GM12878 (cell line): ENCODE results near the gene FBXO33. TPM values are rescaled to one million over a fixed set of nuclear protein-coding genes. Genes with fewer than 3 reads are reported as not detected.

Source experiments
- ATAC-seq: fragments of 200-7000 bp; cut with Tn5 transposase; 3 replicates; pipeline ENCODE4 v1.9.1; 2020; ENCODE audit warnings: mild to moderate bottlenecking, moderate library complexity
- BruUV-seq: library from RNA; stranded (reverse); fragments of 400-500 nt; replicated peaks from 2 replicates; lab custom pipeline; 2021; lab: Mats Ljungman, UMichigan
- CTCF ChIA-PET: fragments of 300-600 bp; sonication (Branson Sonifier 250); formaldehyde crosslinking; extraction: SDS; loops from one replicate; lab custom pipeline; 2021; ENCODE audit warnings: inconsistent platforms; lab: Yijun Ruan, JAX
- POLR2A ChIA-PET: fragments of 350-600 bp; formaldehyde crosslinking; extraction: SDS; loops from one replicate; lab custom pipeline; 2021; ENCODE audit warnings: inconsistent platforms; lab: Charles Lee
- RAD21 ChIA-PET: fragments of 300-600 bp; sonication (Branson Sonifier 250); formaldehyde crosslinking; loops from one replicate; lab custom pipeline; 2023; ENCODE audit warnings: antibody characterized with exemption; ENCODE audit not compliant: unreplicated experiment; lab: Charles Lee
- SMC1A ChIA-PET: fragments of 300-600 bp; sonication (Branson Sonifier 250); formaldehyde crosslinking; loops from one replicate; lab custom pipeline; 2023; ENCODE audit not compliant: unreplicated experiment, uncharacterized antibody; lab: Charles Lee
- DNase-seq: peaks from one replicate; pipeline ENCODE4 v3.0.0-alpha.2; 2011; ENCODE audit warnings: low read depth, low spot score
- FAIRE-seq: peaks from 3 replicates; lab custom pipeline; 2011; peaks lifted over from hg19 to GRCh38; lab: Jason Lieb, UNC
- H2AFZ ChIP-seq: 2 replicates; pipeline ENCODE4 v1.6.0; 2011; ENCODE audit warnings: low read depth, low read length, control low read depth; ENCODE audit not compliant: control insufficient read depth
- H3K27ac ChIP-seq: 2 replicates; pipeline ENCODE4 v1.5.1; 2011; ENCODE audit warnings: control low read depth; ENCODE audit not compliant: control insufficient read depth, insufficient read depth
- H3K27me3 ChIP-seq, 2 experiments: replicated peaks in 1 of 2; 2 replicates each; pipeline versions ENCODE4 v1.6.0 to v1.6.1; 2011; ENCODE audit warnings: low read length in 1 of 2; ENCODE audit not compliant: control insufficient read depth in 2 of 2, insufficient read depth in 2 of 2
- H3K36me3 ChIP-seq, 2 experiments: 2 replicates each; pipeline ENCODE4 v1.5.1; 2011; ENCODE audit warnings: low read length in 1 of 2; ENCODE audit not compliant: control insufficient read depth in 2 of 2, insufficient read depth in 2 of 2
- H3K4me1 ChIP-seq: 2 replicates; pipeline ENCODE4 v1.6.1; 2011; ENCODE audit warnings: mild to moderate bottlenecking, low read length, moderate library complexity, mixed read lengths; ENCODE audit not compliant: control insufficient read depth, insufficient read depth
- H3K4me2 ChIP-seq: 2 replicates; pipeline ENCODE4 v1.6.0; 2011; ENCODE audit warnings: control low read depth; ENCODE audit not compliant: control insufficient read depth, insufficient read depth
- H3K4me3 ChIP-seq: fragments of 200-600 bp; sonication (generic); 2 replicates; pipeline ENCODE4 v1.5.1; 2016
- H3K79me2 ChIP-seq: 2 replicates; pipeline ENCODE4 v1.6.0; 2011; ENCODE audit warnings: low read length; ENCODE audit not compliant: control insufficient read depth, insufficient read depth
- H3K9ac ChIP-seq: 2 replicates; pipeline ENCODE4 v1.8.0; 2011; ENCODE audit warnings: low read length, control low read depth, mixed read lengths; ENCODE audit not compliant: control insufficient read depth, insufficient read depth
- H3K9me3 ChIP-seq: replicated peaks from 3 replicates; pipeline ENCODE4 v1.5.1; 2011; ENCODE audit warnings: mild to moderate bottlenecking, low read length; ENCODE audit not compliant: control insufficient read depth, insufficient read depth
- H4K20me1 ChIP-seq: 2 replicates; pipeline ENCODE4 v1.6.0; 2011; ENCODE audit not compliant: control insufficient read depth, insufficient read depth
- CHD1 ChIP-seq: IDR thresholded peaks from 2 replicates; pipeline ENCODE4 v1.6.1; 2012; ENCODE audit warnings: low read depth, low read length, improper control_type of control experiment
- GABPA ChIP-seq: IDR thresholded peaks from 2 replicates; pipeline ENCODE4 v1.6.1; 2014; ENCODE audit warnings: antibody characterized with exemption, low read depth, mild to moderate bottlenecking, inconsistent platforms
- KAT2A ChIP-seq: conservative IDR thresholded peaks from 2 replicates; pipeline ENCODE4 v1.6.1; 2011; ENCODE audit warnings: low read depth, low read length; ENCODE audit not compliant: control insufficient read depth
- NFXL1 ChIP-seq: fragments of 450-650 bp; IDR thresholded peaks from 2 replicates; pipeline ENCODE4 v1.6.1; 2017; ENCODE audit warnings: antibody characterized with exemption, mild to moderate bottlenecking, borderline replicate concordance
- POLR2A ChIP-seq: IDR thresholded peaks from 2 replicates; pipeline ENCODE4 v1.6.1; 2011; ENCODE audit warnings: low read depth, mild to moderate bottlenecking, low read length
- RAD51 ChIP-seq: fragments of 450-650 bp; IDR thresholded peaks from 2 replicates; pipeline ENCODE4 v1.6.1; 2016; ENCODE audit warnings: moderate library complexity, mild to moderate bottlenecking, inconsistent platforms
- SREBF2 ChIP-seq: IDR thresholded peaks from 2 replicates; pipeline ENCODE4 v1.6.1; 2012; ENCODE audit warnings: mild to moderate bottlenecking, low read length
- ZNF207 ChIP-seq: fragments of 450-650 bp; IDR thresholded peaks from 2 replicates; pipeline ENCODE4 v1.6.1; 2014; ENCODE audit warnings: antibody characterized with exemption, mild to moderate bottlenecking, borderline replicate concordance
- WGBS: methylation state at CpG from one replicate; pipeline ENCODE4 v1.1.6; 2016; ENCODE audit warnings: low lambda C conversion rate; ENCODE audit not compliant: insufficient replicate concordance, insufficient coverage; ENCODE audit errors: missing lambda C conversion rate; 5-methylcytosine and 5-hydroxymethylcytosine counted together
- in situ Hi-C: fragments of 300-500 bp; cut with MboI; formaldehyde crosslinking; loops from 9 replicates; pipeline ENCODE4 v1.14.3; 2018; ENCODE audit warnings: mixed read lengths
- intact Hi-C: fragments of 100-400 bp; cut with micrococcal nuclease; formaldehyde crosslinking; loops from one replicate; pipeline ENCODE4 v1.14.2; 2022; ENCODE audit not compliant: unreplicated experiment
- polyA plus RNA-seq, 11 experiments: library from polyadenylated mRNA; depleted of rRNA in 4 of 11; unstranded in 6 of 11; stranded (reverse) in 5 of 11; fragments of >200 nt; fragmentation: Nextera tagmentation in 4 of 11; fragmentation: Illumina TruSeq in 1 of 11; extraction: Ambion mirVana in 4 of 11; extraction: Trizol in 1 of 11; gene quantifications; 1 replicate in 1 of 11; 2 replicates in 10 of 11; pipeline versions ENCODE4 v1.2.1 to v1.2.3, GENCODE V29; 2011 to 2016; ENCODE audit warnings: inconsistent platforms in 2 of 11, missing spikeins in 2 of 11, low read depth in 1 of 11
- total RNA-seq, 4 experiments: library from RNA; depleted of rRNA in 3 of 4; stranded (reverse); fragments of >200 nt in 3 of 4; fragmentation: Illumina TruSeq in 1 of 4; extraction: Trizol in 1 of 4; gene quantifications; 2 replicates each; pipeline versions ENCODE4 v1.2.1 to v1.2.3, GENCODE V29; 2013 to 2021
- TF ChIP-seq, protein P1 (sequence below): fragments of 450-650 bp; formaldehyde crosslinking; IDR thresholded peaks from 2 replicates; pipeline ENCODE4 v1.5.0; 2022; ENCODE audit warnings: mild to moderate bottlenecking, missing genetic modification characterization
- TF ChIP-seq, protein P2 (sequence below): IDR thresholded peaks from 2 replicates; pipeline ENCODE4 v1.6.1; 2012; ENCODE audit warnings: low read depth, low read length, improper control_type of control experiment
- TF ChIP-seq, protein P3 (sequence below): fragments of 450-650 bp; IDR thresholded peaks from 2 replicates; pipeline ENCODE4 v1.6.1; 2016; ENCODE audit warnings: mild to moderate bottlenecking

The FBXO33 gene
- total and polyA plus RNA-seq, 10 of the 15 experiments (the other 5 are each of a cell fraction or from before 2014, with no cell fraction given): 4.7 to 56.9 (median 19.6) TPM

DNA sequence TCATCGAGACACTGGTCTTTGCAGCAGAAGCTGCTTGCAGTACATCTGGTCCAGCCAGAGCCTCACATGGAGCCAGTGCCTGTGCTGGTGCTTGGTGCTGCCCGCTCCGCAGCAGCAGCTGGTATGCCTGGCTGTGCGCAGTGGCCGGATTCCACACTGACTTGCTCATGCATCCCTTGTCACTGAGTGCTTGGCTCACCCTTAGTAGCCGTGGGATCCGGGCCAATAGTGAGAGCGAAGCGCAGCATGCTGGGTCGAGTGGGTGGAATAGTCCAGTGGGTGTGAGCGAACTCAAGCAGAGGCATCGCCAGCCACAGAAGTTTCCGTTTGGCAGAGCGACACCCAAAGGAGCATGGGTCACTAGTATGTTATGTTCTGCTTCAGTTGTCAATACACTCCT is 10.1 kb upstream of the FBXO33 start:
- Histone ChIP-seq H3K9me3 (no peaks in the 10 kb centered on the region; the same call in 1 of the 3 replicates), H3K27me3 (no peaks in the 10 kb centered on the region), H3K4me3 (no peak overlapping the region), H3K27ac (no peak overlapping the region), H2AFZ (no peak overlapping the region), H3K4me1 (peaks cover 22% of the 10 kb centered on the region), H4K20me1 (no peaks in the 10 kb centered on the region), H3K79me2 (no peaks in the 10 kb centered on the region; the same call in 1 of the 2 replicates), H3K36me3 (no peaks in the 10 kb centered on the region; a peak in 1 of 4 replicates), H3K9ac (no peak overlapping the region), H3K4me2 (no peak overlapping the region)
- SMC1A ChIA-PET: interaction anchor here (1.1 to 9.1 kb wide), 2 partner anchors 9 to 27 kb away, joined by 4 to 182 read pairs; partner anchors contain the start of gene FBXO33
- RAD21 ChIA-PET: no interaction called here
- DNase-seq (no peak), FAIRE-seq (no peak), ATAC-seq (no peak)
- CTCF ChIA-PET: interaction anchor here (1.0 to 1.9 kb wide), 2 partner anchors 10 to 16 kb away, joined by 8 read pairs; partner anchors contain the start of gene FBXO33
- in situ Hi-C loops: no loop called here
- WGBS: 95% methylated on average over 14 of the region's 14 CpGs
- POLR2A ChIA-PET: interaction anchor here (1.7 to 2.0 kb wide), 2 partner anchors 9 to 10 kb away, joined by 4 to 11 read pairs; no protein-coding TSS in a partner anchor
- TF ChIP-seq RAD51: no peak
- TF ChIP-seq, protein P1, sequence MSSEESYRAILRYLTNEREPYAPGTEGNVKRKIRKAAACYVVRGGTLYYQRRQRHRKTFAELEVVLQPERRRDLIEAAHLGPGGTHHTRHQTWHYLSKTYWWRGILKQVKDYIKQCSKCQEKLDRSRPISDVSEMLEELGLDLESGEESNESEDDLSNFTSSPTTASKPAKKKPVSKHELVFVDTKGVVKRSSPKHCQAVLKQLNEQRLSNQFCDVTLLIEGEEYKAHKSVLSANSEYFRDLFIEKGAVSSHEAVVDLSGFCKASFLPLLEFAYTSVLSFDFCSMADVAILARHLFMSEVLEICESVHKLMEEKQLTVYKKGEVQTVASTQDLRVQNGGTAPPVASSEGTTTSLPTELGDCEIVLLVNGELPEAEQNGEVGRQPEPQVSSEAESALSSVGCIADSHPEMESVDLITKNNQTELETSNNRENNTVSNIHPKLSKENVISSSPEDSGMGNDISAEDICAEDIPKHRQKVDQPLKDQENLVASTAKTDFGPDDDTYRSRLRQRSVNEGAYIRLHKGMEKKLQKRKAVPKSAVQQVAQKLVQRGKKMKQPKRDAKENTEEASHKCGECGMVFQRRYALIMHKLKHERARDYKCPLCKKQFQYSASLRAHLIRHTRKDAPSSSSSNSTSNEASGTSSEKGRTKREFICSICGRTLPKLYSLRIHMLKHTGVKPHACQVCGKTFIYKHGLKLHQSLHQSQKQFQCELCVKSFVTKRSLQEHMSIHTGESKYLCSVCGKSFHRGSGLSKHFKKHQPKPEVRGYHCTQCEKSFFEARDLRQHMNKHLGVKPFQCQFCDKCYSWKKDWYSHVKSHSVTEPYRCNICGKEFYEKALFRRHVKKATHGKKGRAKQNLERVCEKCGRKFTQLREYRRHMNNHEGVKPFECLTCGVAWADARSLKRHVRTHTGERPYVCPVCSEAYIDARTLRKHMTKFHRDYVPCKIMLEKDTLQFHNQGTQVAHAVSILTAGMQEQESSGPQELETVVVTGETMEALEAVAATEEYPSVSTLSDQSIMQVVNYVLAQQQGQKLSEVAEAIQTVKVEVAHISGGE: no peak
- no peak for TF ChIP-seq NFXL1
- no peak for TF ChIP-seq ZNF207
- TF ChIP-seq, protein P2, sequence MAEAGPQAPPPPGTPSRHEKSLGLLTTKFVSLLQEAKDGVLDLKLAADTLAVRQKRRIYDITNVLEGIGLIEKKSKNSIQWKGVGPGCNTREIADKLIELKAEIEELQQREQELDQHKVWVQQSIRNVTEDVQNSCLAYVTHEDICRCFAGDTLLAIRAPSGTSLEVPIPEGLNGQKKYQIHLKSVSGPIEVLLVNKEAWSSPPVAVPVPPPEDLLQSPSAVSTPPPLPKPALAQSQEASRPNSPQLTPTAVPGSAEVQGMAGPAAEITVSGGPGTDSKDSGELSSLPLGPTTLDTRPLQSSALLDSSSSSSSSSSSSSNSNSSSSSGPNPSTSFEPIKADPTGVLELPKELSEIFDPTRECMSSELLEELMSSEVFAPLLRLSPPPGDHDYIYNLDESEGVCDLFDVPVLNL: no peak
- TF ChIP-seq CHD1: no peak
- TF ChIP-seq POLR2A: no peak
- no peak for TF ChIP-seq SREBF2
- TF ChIP-seq, protein P3, sequence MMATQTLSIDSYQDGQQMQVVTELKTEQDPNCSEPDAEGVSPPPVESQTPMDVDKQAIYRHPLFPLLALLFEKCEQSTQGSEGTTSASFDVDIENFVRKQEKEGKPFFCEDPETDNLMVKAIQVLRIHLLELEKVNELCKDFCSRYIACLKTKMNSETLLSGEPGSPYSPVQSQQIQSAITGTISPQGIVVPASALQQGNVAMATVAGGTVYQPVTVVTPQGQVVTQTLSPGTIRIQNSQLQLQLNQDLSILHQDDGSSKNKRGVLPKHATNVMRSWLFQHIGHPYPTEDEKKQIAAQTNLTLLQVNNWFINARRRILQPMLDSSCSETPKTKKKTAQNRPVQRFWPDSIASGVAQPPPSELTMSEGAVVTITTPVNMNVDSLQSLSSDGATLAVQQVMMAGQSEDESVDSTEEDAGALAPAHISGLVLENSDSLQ: no peak
- TF ChIP-seq KAT2A: no peak
- TF ChIP-seq GABPA: no peak
- BruUV-seq: no TSS peak
- intact Hi-C loops: no loop called here
